Trophoblast cell (in vitro differentiated cells and primary cell): ENCODE measurements around the gene ACLY.

Experiments used
- DNase-seq, 2 donors: peaks; one replicate each; pipeline ENCODE4 v3.0.0-alpha.2; 2016
- H2AFZ ChIP-seq: 2 replicates; pipeline ENCODE4 v1.6.1; 2013; ENCODE audit warnings: low read length, moderate library complexity, mild to moderate bottlenecking; ENCODE audit not compliant: insufficient read depth, poor library complexity
- H2AK5ac ChIP-seq: 2 replicates; pipeline ENCODE4 v1.6.1; 2013; ENCODE audit warnings: mild to moderate bottlenecking, low read length
- H2BK120ac ChIP-seq: 2 replicates; pipeline ENCODE4 v1.6.1; 2013; ENCODE audit warnings: low read length, mild to moderate bottlenecking, moderate library complexity; ENCODE audit not compliant: insufficient read depth, poor library complexity
- H2BK12ac ChIP-seq: 2 replicates; pipeline ENCODE4 v1.6.1; 2013; ENCODE audit warnings: mild to moderate bottlenecking, low read length, moderate library complexity
- H2BK5ac ChIP-seq: 2 replicates; pipeline ENCODE4 v1.6.1; 2013; ENCODE audit warnings: low read length, low read depth, moderate library complexity, mild to moderate bottlenecking; ENCODE audit not compliant: poor library complexity
- H3K14ac ChIP-seq: 2 replicates; pipeline ENCODE4 v1.6.1; 2013; ENCODE audit warnings: mild to moderate bottlenecking, low read length
- H3K18ac ChIP-seq: 2 replicates; pipeline ENCODE4 v1.6.1; 2013; ENCODE audit warnings: mild to moderate bottlenecking, low read length
- H3K23ac ChIP-seq: 2 replicates; pipeline ENCODE4 v1.6.1; 2013; ENCODE audit warnings: low read length
- H3K27ac ChIP-seq: 2 replicates; pipeline ENCODE4 v1.5.1; 2013; ENCODE audit warnings: low read depth, mild to moderate bottlenecking, inconsistent platforms, low read length, moderate library complexity
- H3K27me3 ChIP-seq: 2 replicates; pipeline ENCODE4 v1.6.1; 2013; ENCODE audit warnings: inconsistent platforms, mild to moderate bottlenecking, low read length, moderate library complexity; ENCODE audit not compliant: insufficient read depth
- H3K36me3 ChIP-seq, 2 experiments: 1 replicate in 1 of 2; 2 replicates in 1 of 2; pipeline ENCODE4 v1.6.1; 2013; ENCODE audit warnings: low read length in 2 of 2, mild to moderate bottlenecking in 2 of 2, moderate library complexity in 1 of 2; ENCODE audit not compliant: insufficient read depth in 2 of 2, control insufficient read depth in 1 of 2
- H3K4ac ChIP-seq: 2 replicates; pipeline ENCODE4 v1.6.1; 2013; ENCODE audit warnings: low read depth, mild to moderate bottlenecking, low read length, moderate library complexity
- H3K4me1 ChIP-seq, 2 experiments: 1 replicate in 1 of 2; 2 replicates in 1 of 2; pipeline ENCODE4 v1.6.1; 2013; ENCODE audit warnings: low read length in 2 of 2, mild to moderate bottlenecking in 2 of 2, moderate library complexity in 1 of 2; ENCODE audit not compliant: insufficient read depth in 2 of 2, control insufficient read depth in 1 of 2
- H3K4me2 ChIP-seq: 2 replicates; pipeline ENCODE4 v1.6.1; 2013; ENCODE audit warnings: inconsistent platforms, mild to moderate bottlenecking, low read length, moderate library complexity
- H3K4me3 ChIP-seq: 2 replicates; pipeline ENCODE4 v1.5.1; 2013; ENCODE audit warnings: mild to moderate bottlenecking, low read depth, low read length, inconsistent platforms
- H3K79me1 ChIP-seq: one replicate; pipeline ENCODE4 v1.6.1; 2013; ENCODE audit warnings: low read length
- H3K79me2 ChIP-seq: 2 replicates; pipeline ENCODE4 v1.6.1; 2013; ENCODE audit warnings: low read length, mild to moderate bottlenecking; ENCODE audit not compliant: control insufficient read depth, insufficient read depth, poor library complexity
- H3K9ac ChIP-seq: 2 replicates; pipeline ENCODE4 v1.6.1; 2013; ENCODE audit warnings: mild to moderate bottlenecking, low read length
- H3K9me3 ChIP-seq: 2 replicates; pipeline ENCODE4 v1.6.1; 2013; ENCODE audit warnings: low read depth, mild to moderate bottlenecking, control low read depth, inconsistent platforms, low read length; ENCODE audit not compliant: insufficient read depth
- H4K12ac ChIP-seq: 2 replicates; pipeline ENCODE4 v1.6.1; 2013; ENCODE audit warnings: low read depth, mild to moderate bottlenecking, low read length, moderate library complexity
- H4K8ac ChIP-seq: 2 replicates; pipeline ENCODE4 v1.6.1; 2013; ENCODE audit warnings: low read depth, mild to moderate bottlenecking, low read length, moderate library complexity
- H4K91ac ChIP-seq: one replicate; pipeline ENCODE4 v1.6.1; 2013; ENCODE audit warnings: low read depth, mild to moderate bottlenecking, low read length, moderate library complexity
- WGBS: extraction: QIAGEN DNeasy Blood & Tissue Kit; methylation state at CpG from one replicate; pipeline ENCODE4 v1.1.7; 2013; ENCODE audit warnings: missing lambda C conversion rate; ENCODE audit not compliant: insufficient read length, insufficient coverage; ENCODE audit errors: extremely low coverage; 5-methylcytosine and 5-hydroxymethylcytosine counted together

ACLY gene

DNA sequence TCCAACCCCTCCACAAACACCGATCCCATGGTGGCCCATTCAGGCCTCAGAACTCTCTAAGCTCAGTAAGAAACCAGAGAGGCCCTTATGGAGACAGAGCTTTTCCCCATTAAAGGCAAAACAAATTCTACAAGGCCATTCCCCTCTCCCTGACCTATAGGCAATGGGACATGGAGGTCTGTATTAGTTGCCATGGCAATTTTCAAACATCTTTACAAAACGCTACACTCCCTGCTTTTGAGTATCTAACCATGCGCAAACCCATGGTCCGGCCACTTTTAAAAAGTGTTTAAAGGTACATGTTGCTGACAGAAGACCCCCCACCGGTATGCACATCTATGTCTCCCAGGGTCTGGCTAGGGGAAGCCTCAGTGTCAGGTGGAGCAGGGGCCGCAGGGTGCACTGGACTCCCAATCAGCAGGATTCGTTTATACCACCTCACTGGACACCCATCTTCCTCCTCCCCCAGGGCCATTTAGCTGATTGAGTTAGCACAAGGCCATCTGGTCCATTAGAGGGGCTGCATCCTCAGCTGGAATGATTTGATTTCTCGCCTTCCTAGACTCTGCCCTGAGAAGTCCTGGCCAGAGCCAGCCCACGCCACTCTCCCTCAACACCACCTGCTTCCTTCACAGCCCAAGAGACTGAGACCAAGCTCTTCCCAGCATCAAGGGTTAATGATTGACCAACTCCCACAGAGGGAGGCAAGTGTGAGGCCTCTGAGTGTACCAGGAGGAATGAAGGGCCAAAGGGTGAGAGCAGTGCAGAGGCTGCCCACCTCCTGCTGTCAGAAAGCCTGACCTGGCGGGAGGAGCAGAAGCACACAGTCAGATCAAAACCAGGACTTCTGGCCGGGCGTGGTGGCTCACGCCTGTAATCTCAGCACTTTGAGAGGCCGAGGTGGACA is 10.9 kb downstream of the ACLY start:
- no peak overlapping the region for H4K8ac ChIP-seq
- no peak overlapping the region for H3K4ac ChIP-seq

DNA sequence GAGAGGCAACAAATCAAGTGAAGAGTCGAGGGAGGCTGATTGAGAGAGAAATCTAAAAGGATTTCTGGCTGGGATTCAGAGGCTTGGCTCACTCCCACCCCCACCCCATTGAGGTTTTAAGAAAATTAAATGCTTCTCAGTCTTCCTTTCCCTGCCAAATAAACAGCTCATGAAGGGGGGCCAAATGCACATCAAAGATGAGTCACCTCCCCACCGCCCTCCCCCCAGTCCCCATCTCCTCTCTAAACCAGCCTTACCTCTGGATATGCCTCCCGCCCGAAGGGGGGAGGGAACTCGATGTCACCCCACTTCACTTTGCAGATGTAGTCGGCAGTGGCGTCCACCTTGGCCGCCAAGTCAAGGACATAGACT is 11.6 kb downstream of the ACLY start:
- no peaks in the 10 kb centered on the region for H3K4me1 ChIP-seq
- peaks cover 86 to 91% of the 10 kb centered on the region in 2 experiments for H3K36me3 ChIP-seq
- H3K4me3 ChIP-seq, result no peak overlapping the region
- no peak overlapping the region for H4K12ac ChIP-seq
- H3K23ac ChIP-seq, result no peak overlapping the region
- no peak for DNase-seq
- H3K9ac ChIP-seq, result no peak overlapping the region
- no peaks in the 10 kb centered on the region for H3K9me3 ChIP-seq
- no peak overlapping the region for H3K4ac ChIP-seq
- H3K27ac ChIP-seq, result no peak overlapping the region
- no peak overlapping the region for H2BK5ac ChIP-seq
- no peak overlapping the region for H3K14ac ChIP-seq
- H3K18ac ChIP-seq, result no peak overlapping the region
- WGBS, result no CpG with 5 or more reads among the region's 8 CpGs
- H3K79me1 ChIP-seq, result no peaks in the 10 kb centered on the region
- no peak overlapping the region for H4K91ac ChIP-seq
- no peak overlapping the region for H2AK5ac ChIP-seq
- H2AFZ ChIP-seq, result no peak overlapping the region
- H3K27me3 ChIP-seq, result no peaks in the 10 kb centered on the region
- no peak overlapping the region for H2BK12ac ChIP-seq
- no peak overlapping the region for H2BK120ac ChIP-seq
- H3K79me2 ChIP-seq, result no peaks in the 10 kb centered on the region
- no peak overlapping the region for H4K8ac ChIP-seq
- no peak overlapping the region for H3K4me2 ChIP-seq

More for the DNA sequence above, 10.9 kb downstream of the ACLY start:
- no peak overlapping the region for H2AK5ac ChIP-seq
- no peak overlapping the region for H3K18ac ChIP-seq
- H3K4me2 ChIP-seq, result no peak overlapping the region
- H4K12ac ChIP-seq, result no peak overlapping the region
- H3K23ac ChIP-seq, result no peak overlapping the region
- H3K36me3 ChIP-seq, result peaks cover 85 to 91% of the 10 kb centered on the region in 2 experiments
- H3K27me3 ChIP-seq, result no peaks in the 10 kb centered on the region
- H3K14ac ChIP-seq, result no peak overlapping the region
- no peak overlapping the region for H3K9ac ChIP-seq
- no peak overlapping the region for H2BK12ac ChIP-seq
- no peak overlapping the region for H2BK5ac ChIP-seq
- H4K91ac ChIP-seq, result no peak overlapping the region
- H3K27ac ChIP-seq, result no peak overlapping the region
- no peaks in the 10 kb centered on the region for H3K9me3 ChIP-seq
- H3K4me1 ChIP-seq, result no peaks in the 10 kb centered on the region
- H3K79me2 ChIP-seq, result no peaks in the 10 kb centered on the region
- H2BK120ac ChIP-seq, result no peak overlapping the region
- H3K79me1 ChIP-seq, result no peaks in the 10 kb centered on the region
- H2AFZ ChIP-seq, result no peak overlapping the region
- no peak for DNase-seq
- H3K4me3 ChIP-seq, result no peak overlapping the region
- WGBS, result no CpG with 5 or more reads among the region's 14 CpGs

DNA sequence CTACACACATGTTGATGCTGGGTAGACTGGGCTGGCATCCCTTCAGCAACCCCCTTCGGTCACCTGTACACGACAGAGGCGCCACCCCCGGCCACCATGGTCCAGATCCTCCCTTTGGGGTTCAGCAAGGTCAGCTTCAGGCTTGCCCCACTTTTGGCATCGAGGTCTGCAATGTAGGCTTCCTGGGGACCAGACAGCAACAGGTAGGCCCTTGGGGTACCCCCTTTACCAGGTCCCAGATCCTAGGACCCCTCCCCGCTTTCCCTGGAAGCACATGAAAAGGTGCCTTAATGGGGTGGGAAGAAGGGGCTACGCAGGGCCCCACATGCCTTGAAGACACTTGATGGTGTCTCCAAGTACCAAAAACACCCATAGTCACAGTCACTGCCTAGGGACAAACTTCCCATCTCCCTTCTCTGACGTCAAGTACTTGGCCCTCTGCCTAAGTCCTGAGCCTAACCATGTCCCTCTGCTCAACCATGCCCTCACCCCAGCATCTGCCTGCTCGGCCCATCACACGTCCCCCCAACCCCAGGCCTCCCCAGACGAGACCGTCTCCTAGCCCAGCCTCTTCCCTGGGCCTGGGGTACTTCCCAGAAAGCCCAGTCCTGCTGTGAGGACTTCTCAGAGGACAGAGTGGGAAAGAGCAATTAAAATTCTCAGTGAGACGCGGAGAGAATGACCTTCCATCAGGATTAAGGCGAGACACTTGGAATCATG is 12.1 kb downstream of the ACLY start:
- no CpG with 5 or more reads among the region's 15 CpGs for WGBS
- H3K4me1 ChIP-seq, result no peaks in the 10 kb centered on the region
- H3K9ac ChIP-seq, result no peak overlapping the region
- no peak overlapping the region for H4K8ac ChIP-seq
- H3K14ac ChIP-seq, result no peak overlapping the region
- no peaks in the 10 kb centered on the region for H3K9me3 ChIP-seq
- H2BK5ac ChIP-seq, result no peak overlapping the region
- no peak overlapping the region for H2AFZ ChIP-seq
- H3K79me1 ChIP-seq, result no peaks in the 10 kb centered on the region
- no peaks in the 10 kb centered on the region for H3K79me2 ChIP-seq
- H4K12ac ChIP-seq, result no peak overlapping the region
- no peak overlapping the region for H3K4me3 ChIP-seq
- no peak overlapping the region for H3K27ac ChIP-seq
- no peak overlapping the region for H3K4ac ChIP-seq
- no peak overlapping the region for H3K4me2 ChIP-seq
- no peak overlapping the region for H2AK5ac ChIP-seq
- H3K36me3 ChIP-seq, result peaks cover 85 to 94% of the 10 kb centered on the region in 2 experiments
- H2BK120ac ChIP-seq, result no peak overlapping the region
- no peak overlapping the region for H3K23ac ChIP-seq
- H3K27me3 ChIP-seq, result no peaks in the 10 kb centered on the region
- H2BK12ac ChIP-seq, result no peak overlapping the region
- no peak overlapping the region for H4K91ac ChIP-seq
- DNase-seq, result no peak
- H3K18ac ChIP-seq, result no peak overlapping the region

DNA sequence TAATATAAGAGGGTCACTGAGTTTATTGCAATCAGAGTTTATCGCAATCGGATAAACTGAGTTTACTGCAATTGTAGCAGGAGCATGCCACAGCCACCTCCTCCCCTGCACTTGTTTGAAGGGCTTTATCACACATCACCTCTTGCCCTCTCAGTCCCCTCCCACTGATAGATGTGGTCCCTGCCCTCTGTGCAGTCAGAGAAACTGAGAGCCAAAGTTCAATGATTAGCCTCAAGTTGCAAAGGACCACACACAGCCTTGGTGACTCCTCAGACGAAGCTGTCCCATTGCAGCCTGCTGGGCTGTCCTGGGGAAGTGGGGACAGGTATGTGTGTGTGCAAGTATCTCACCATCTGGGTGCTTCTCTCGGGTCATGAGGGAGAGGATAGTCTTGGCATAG is 13.6 kb downstream of the ACLY start:
- no peak overlapping the region for H2BK120ac ChIP-seq
- H3K14ac ChIP-seq, result no peak overlapping the region
- no peaks in the 10 kb centered on the region for H3K79me1 ChIP-seq
- no peak overlapping the region for H3K9ac ChIP-seq
- no CpG with 5 or more reads among the region's 4 CpGs for WGBS
- no peaks in the 10 kb centered on the region for H3K27me3 ChIP-seq
- no peak for DNase-seq
- H4K91ac ChIP-seq, result no peak overlapping the region
- H3K23ac ChIP-seq, result no peak overlapping the region
- H3K4me3 ChIP-seq, result no peak overlapping the region
- H3K4ac ChIP-seq, result no peak overlapping the region
- no peaks in the 10 kb centered on the region for H3K4me1 ChIP-seq
- H2AFZ ChIP-seq, result no peak overlapping the region
- H3K36me3 ChIP-seq, result peaks cover 84 to 91% of the 10 kb centered on the region in 2 experiments
- H4K12ac ChIP-seq, result no peak overlapping the region
- H4K8ac ChIP-seq, result no peak overlapping the region
- H2BK5ac ChIP-seq, result no peak overlapping the region
- H3K9me3 ChIP-seq, result no peaks in the 10 kb centered on the region
- H2AK5ac ChIP-seq, result no peak overlapping the region
- H3K79me2 ChIP-seq, result no peaks in the 10 kb centered on the region
- H2BK12ac ChIP-seq, result no peak overlapping the region
- H3K18ac ChIP-seq, result no peak overlapping the region
- no peak overlapping the region for H3K27ac ChIP-seq
- H3K4me2 ChIP-seq, result no peak overlapping the region
